SK-N-SH (cell line): ENCODE measurements around the gene ARTN. TPM values are rescaled to one million over a fixed set of nuclear protein-coding genes. Genes with fewer than 3 reads are reported as not detected.

Experiments used
- CTCF ChIA-PET: fragments of 300-600, 350-600 bp; formaldehyde crosslinking; extraction: SDS; loops from one replicate; lab custom pipeline; 2021; lab: Yijun Ruan, JAX
- POLR2A ChIA-PET: fragments of 350-600 bp; sonication (Branson Sonifier 250); formaldehyde crosslinking; extraction: SDS; loops from one replicate; lab custom pipeline; 2020; ENCODE audit warnings: antibody characterized with exemption, inconsistent platforms; lab: Yijun Ruan, JAX
- DNase-seq: peaks from one replicate; pipeline ENCODE4 v3.0.0; 2012
- H2AFZ ChIP-seq: fragments of 200-600 bp; sonication (generic); 2 replicates; pipeline ENCODE4 v1.8.1; 2016; ENCODE audit warnings: antibody characterized with exemption, mild to moderate bottlenecking, low read depth
- H3F3A ChIP-seq: fragments of 200-600 bp; sonication (generic); replicated peaks from 2 replicates; pipeline ENCODE3; 2016; ENCODE audit warnings: antibody characterized with exemption, mild to moderate bottlenecking; ENCODE audit not compliant: insufficient read depth
- H3K27ac ChIP-seq, 2 experiments: fragments of 200-500 bp in 1 of 2; fragments of 200-600 bp in 1 of 2; sonication (Bioruptor generic) in 1 of 2; sonication (generic), shearing (Covaris generic) in 1 of 2; 2 replicates each; pipeline versions ENCODE4 v1.5.1 to v1.6.1; 2014 to 2016; ENCODE audit warnings: low read depth in 2 of 2, inconsistent platforms in 1 of 2, low read length in 1 of 2, mild to moderate bottlenecking in 1 of 2, mixed read lengths in 1 of 2
- H3K27me3 ChIP-seq: fragments of 200-600 bp; sonication (generic), shearing (Covaris generic); 2 replicates; pipeline ENCODE4 v1.6.1; 2016; ENCODE audit warnings: mixed run types; ENCODE audit not compliant: insufficient read depth
- H3K36me3 ChIP-seq, 2 experiments: fragments of 200-500 bp in 1 of 2; fragments of 200-600 bp in 1 of 2; sonication (Bioruptor generic) in 1 of 2; sonication (generic) in 1 of 2; replicated peaks in 1 of 2; 2 replicates each; pipeline versions ENCODE3 to v1.5.1; 2014 to 2016; ENCODE audit warnings: low read length in 1 of 2, mild to moderate bottlenecking in 1 of 2; ENCODE audit not compliant: insufficient read depth in 2 of 2, control insufficient read depth in 1 of 2
- H3K4me1 ChIP-seq, 2 experiments: fragments of 200-500 bp in 1 of 2; fragments of 200-600 bp in 1 of 2; sonication (Bioruptor generic) in 1 of 2; sonication (generic), shearing (Covaris generic) in 1 of 2; 2 replicates each; pipeline versions ENCODE4 v1.5.1 to v1.6.1; 2014 to 2016; ENCODE audit warnings: low read depth in 1 of 2, low read length in 1 of 2, mixed run types in 1 of 2; ENCODE audit not compliant: insufficient read depth in 2 of 2, control insufficient read depth in 1 of 2
- H3K4me2 ChIP-seq: fragments of 200-600 bp; sonication (generic), shearing (Covaris generic); 2 replicates; pipeline ENCODE4 v1.6.1; 2017; ENCODE audit warnings: mixed run types
- H3K4me3 ChIP-seq, 2 experiments: fragments of 200-500 bp in 1 of 2; fragments of 200-600 bp in 1 of 2; sonication (Bioruptor generic) in 1 of 2; sonication (generic), shearing (Covaris generic) in 1 of 2; 2 replicates each; pipeline versions ENCODE4 v1.5.1 to v1.8.1; 2014 to 2016; ENCODE audit warnings: low read depth in 2 of 2, inconsistent platforms in 1 of 2, low read length in 1 of 2, mild to moderate bottlenecking in 1 of 2, mixed read lengths in 1 of 2, moderate library complexity in 1 of 2
- H3K79me2 ChIP-seq: fragments of 200-600 bp; sonication (generic); 2 replicates; pipeline ENCODE4 v1.8.1; 2017; ENCODE audit warnings: mild to moderate bottlenecking; ENCODE audit not compliant: insufficient read depth
- H3K9ac ChIP-seq: fragments of 200-600 bp; sonication (generic); 2 replicates; pipeline ENCODE4 v1.6.1; 2017; ENCODE audit warnings: mixed run types
- H3K9me2 ChIP-seq: fragments of 200-600 bp; sonication (generic); 2 replicates; pipeline ENCODE4 v1.6.1; 2017; ENCODE audit warnings: mixed run types
- H3K9me3 ChIP-seq: fragments of 200-600 bp; sonication (generic); 2 replicates; pipeline ENCODE4 v1.6.1; 2017; ENCODE audit warnings: mixed run types, mild to moderate bottlenecking, moderate library complexity
- H4K20me1 ChIP-seq: fragments of 200-600 bp; sonication (generic); 2 replicates; pipeline ENCODE4 v1.6.1; 2017; ENCODE audit warnings: mild to moderate bottlenecking, mixed run types; ENCODE audit not compliant: insufficient read depth
- ELF1 ChIP-seq: IDR thresholded peaks from 2 replicates; pipeline ENCODE4 v1.4.0; 2012
- FOSL2 ChIP-seq: IDR thresholded peaks from 2 replicates; pipeline ENCODE4 v1.4.0; 2012; ENCODE audit warnings: low read depth, mild to moderate bottlenecking, moderate library complexity, borderline replicate concordance
- FOXJ3 ChIP-seq: sonication (generic); formaldehyde crosslinking; IDR thresholded peaks from 2 replicates; pipeline ENCODE4 v1.5.1; 2020; ENCODE audit warnings: mild to moderate bottlenecking, missing genetic modification reagents
- JUND ChIP-seq: IDR thresholded peaks from 2 replicates; pipeline ENCODE4 v1.4.0; 2012
- MAX ChIP-seq: IDR thresholded peaks from 2 replicates; pipeline ENCODE4 v1.4.0; 2012; ENCODE audit warnings: low read depth
- MXI1 ChIP-seq: IDR thresholded peaks from 2 replicates; pipeline ENCODE4 v1.6.1; 2012; ENCODE audit warnings: mild to moderate bottlenecking, low read depth, low read length, improper control_type of control experiment
- NRF1 ChIP-seq: IDR thresholded peaks from 2 replicates; pipeline ENCODE4 v1.6.1; 2012; ENCODE audit warnings: low read depth, mild to moderate bottlenecking, low read length
- PBX3 ChIP-seq: IDR thresholded peaks from 2 replicates; pipeline ENCODE4; 2012
- RCOR1 ChIP-seq: fragments of 150-350 bp; IDR thresholded peaks from 2 replicates; pipeline ENCODE4 v1.6.1; 2017; ENCODE audit warnings: antibody characterized with exemption, low read length
- RFX5 ChIP-seq: IDR thresholded peaks from 2 replicates; pipeline ENCODE4 v1.6.1; 2012; ENCODE audit warnings: mild to moderate bottlenecking, improper control_type of control experiment, low read length
- RXRA ChIP-seq: IDR thresholded peaks from 2 replicates; pipeline ENCODE4 v1.4.0; 2012; ENCODE audit warnings: low read depth, mild to moderate bottlenecking, borderline replicate concordance
- TAF1 ChIP-seq: IDR thresholded peaks from 2 replicates; pipeline ENCODE4 v1.6.1; 2012; ENCODE audit warnings: low read depth, mild to moderate bottlenecking, low read length, moderate library complexity, borderline replicate concordance
- TCF12 ChIP-seq: IDR thresholded peaks from 2 replicates; pipeline ENCODE4 v1.4.0; 2012
- USF1 ChIP-seq: IDR thresholded peaks from 2 replicates; pipeline ENCODE4 v1.4.0; 2012; ENCODE audit warnings: low read depth, borderline replicate concordance
- USF2 ChIP-seq: fragments of 150-350 bp; IDR thresholded peaks from 2 replicates; pipeline ENCODE4 v1.6.1; 2017; ENCODE audit warnings: antibody characterized with exemption, low read length, low read depth, borderline replicate concordance
- YY1 ChIP-seq: IDR thresholded peaks from 2 replicates; pipeline ENCODE4 v1.4.0; 2012; ENCODE audit warnings: low read depth, mild to moderate bottlenecking
- ZBTB33 ChIP-seq: IDR thresholded peaks from 2 replicates; pipeline ENCODE4 v1.4.0; 2012; ENCODE audit warnings: low read depth, borderline replicate concordance
- WGBS: methylation state at CpG from one replicate; pipeline ENCODE4 v1.1.6; 2017; ENCODE audit warnings: low lambda C conversion rate; 5-methylcytosine and 5-hydroxymethylcytosine counted together
- polyA plus RNA-seq, 3 experiments: library from polyadenylated mRNA; depleted of rRNA; stranded (reverse); fragments of >200 nt; gene quantifications; 2 replicates each; pipeline ENCODE4 v1.2.3, GENCODE V29; 2012

Gene ARTN
- polyA plus RNA-seq, 1 of the 3 experiments (the other 2 are of a cell fraction), result 0.69 TPM

- TF ChIP-seq ZBTB33 (no peak), ELF1 (no peak), YY1 (no peak)
Observed at GRCh38 chr1:43898981-43899380, 34.6 kb upstream of the ARTN start (continued).

GRCh38 chr1:43900386-43900785 lies 33.2 kb upstream of the ARTN start:
- no peak overlapping the region for H3K27ac ChIP-seq
- no peaks in the 10 kb centered on the region for H3K9me2 ChIP-seq
- CTCF ChIA-PET, result interaction anchor here (1.0 to 1.4 kb wide), 3 partner anchors 9 to 137 kb away, joined by 3 to 4 read pairs (median 4); no protein-coding TSS in a partner anchor
- POLR2A ChIA-PET, result interaction anchor here (1.6 kb wide), 1 partner anchor 12 kb away, joined by 3 read pairs; no protein-coding TSS in a partner anchor
- H3K27me3 ChIP-seq, result no peaks in the 10 kb centered on the region
- WGBS, result 94% methylated on average over 3 of the region's 3 CpGs
- no peak overlapping the region for H3K4me2 ChIP-seq
- no peak overlapping the region for H3K4me3 ChIP-seq
- no peak overlapping the region for H3K9ac ChIP-seq
- H2AFZ ChIP-seq, result no peak overlapping the region
- H3K36me3 ChIP-seq, result peaks cover 0 to 20% of the 10 kb centered on the region in 2 experiments
- TF ChIP-seq RCOR1, result no peak
- no peak for TF ChIP-seq RFX5
- TF ChIP-seq FOXJ3 (CRISPR knock-in tag), result no peak
- TF ChIP-seq TCF12, result no peak
- TF ChIP-seq TAF1, result no peak
- TF ChIP-seq MAX, result no peak
- TF ChIP-seq JUND, result no peak
- TF ChIP-seq FOSL2, result no peak
- TF ChIP-seq YY1, result no peak
- no peak for TF ChIP-seq PBX3
- TF ChIP-seq, all 33 proteins: peak for 0
- no peaks in the 10 kb centered on the region for H3K9me3 ChIP-seq
- no peaks in the 10 kb centered on the region for H3F3A ChIP-seq
- no peaks in the 10 kb centered on the region for H4K20me1 ChIP-seq
- no peaks in the 10 kb centered on the region for H3K79me2 ChIP-seq
- DNase-seq, result no peak
- H3K4me1 ChIP-seq, result no peaks in the 10 kb centered on the region

- no peaks in the 10 kb centered on the region for H3K9me2 ChIP-seq
- H3F3A ChIP-seq, result no peaks in the 10 kb centered on the region
- peaks cover 0 to 17% of the 10 kb centered on the region in 2 experiments for H3K36me3 ChIP-seq
- no peak overlapping the region for H3K9ac ChIP-seq
- no peak overlapping the region for H3K27ac ChIP-seq
- H3K9me3 ChIP-seq, result no peaks in the 10 kb centered on the region
- DNase-seq, result no peak
- H3K4me3 ChIP-seq, result no peak overlapping the region
- no peaks in the 10 kb centered on the region for H4K20me1 ChIP-seq
- no peaks in the 10 kb centered on the region for H3K79me2 ChIP-seq
- no peaks in the 10 kb centered on the region for H3K27me3 ChIP-seq
- no peak overlapping the region for H2AFZ ChIP-seq
- H3K4me2 ChIP-seq, result no peak overlapping the region
- POLR2A ChIA-PET, result no interaction called here
- CTCF ChIA-PET, result interaction anchor here (1.0 to 1.4 kb wide), 3 partner anchors 8 to 132 kb away, joined by 3 to 4 read pairs (median 4); no protein-coding TSS in a partner anchor
- WGBS, result 91% methylated on average over 4 of the region's 7 CpGs
- no peaks in the 10 kb centered on the region for H3K4me1 ChIP-seq
- TF ChIP-seq MXI1 (no peak), NRF1 (no peak), FOXJ3 (CRISPR knock-in tag) (no peak), JUND (no peak), USF1 (no peak), ZBTB33 (no peak), RXRA (no peak), USF2 (no peak)
Observed at GRCh38 chr1:43901196-43901961, 32.2 kb upstream of the ARTN start.
